Naive B cell (primary cell): ENCODE measurements around the gene CFAP73. TPM values are rescaled to one million over a fixed set of nuclear protein-coding genes. Genes with fewer than 3 reads are reported as not detected.

Source experiments
- ATAC-seq, 2 donors: fragments of 150-1000 bp; cut with Tn5 transposase; 2 replicates each; pipeline ENCODE4 v1.10.0; 2021; ENCODE audit warnings: low read depth in 2 of 2, mild to moderate bottlenecking in 2 of 2, moderate library complexity in 2 of 2
- DNase-seq: peaks from one replicate; pipeline ENCODE4 v3.0.0; 2022
- H3K27ac Mint-ChIP-seq, 6 donors: one replicate each; pipeline ENCODE4 v1.8.0; 2020 to 2022; ENCODE audit warnings: mild to moderate bottlenecking in 6 of 6, mixed read lengths in 6 of 6, moderate library complexity in 5 of 6, inconsistent platforms in 2 of 6
- H3K27me3 Mint-ChIP-seq, 3 donors: one replicate each; pipeline ENCODE4 v1.8.0; 2021 to 2022; ENCODE audit warnings: mixed read lengths in 3 of 3, mild to moderate bottlenecking in 1 of 3
- H3K36me3 Mint-ChIP-seq, 2 donors: one replicate each; pipeline ENCODE4 v1.8.0; 2020 to 2022; ENCODE audit warnings: mixed read lengths in 2 of 2, inconsistent platforms in 1 of 2, mild to moderate bottlenecking in 1 of 2
- H3K4me1 Mint-ChIP-seq, 3 donors: one replicate each; pipeline ENCODE4 v1.8.0; 2020 to 2022; ENCODE audit warnings: mixed read lengths in 3 of 3, inconsistent platforms in 1 of 3, mild to moderate bottlenecking in 1 of 3, moderate library complexity in 1 of 3
- H3K4me3 Mint-ChIP-seq, 8 donors: one replicate each; pipeline ENCODE4 v1.8.0; 2020 to 2022; ENCODE audit warnings: mild to moderate bottlenecking in 8 of 8, mixed read lengths in 8 of 8, moderate library complexity in 8 of 8, inconsistent platforms in 2 of 8
- H3K9me3 Mint-ChIP-seq, 7 donors: one replicate each; pipeline ENCODE4 v1.8.0; 2020 to 2022; ENCODE audit warnings: mixed read lengths in 7 of 7, mild to moderate bottlenecking in 5 of 7, inconsistent platforms in 2 of 7, moderate library complexity in 1 of 7
- polyA plus RNA-seq, 6 donors: library from polyadenylated mRNA; unstranded; fragments of 300-500 nt; fragmentation: Illumina TruSeq; gene quantifications; one replicate each; pipeline ENCODE4 v1.2.3, GENCODE V29; 2021; ENCODE audit warnings: low read depth in 6 of 6

The CFAP73 gene
- polyA plus RNA-seq, 6 donors from 2014 or later: 1.2 TPM; not detected in 5

GRCh38 chr12:113184098-113184899 lies 34.8 kb downstream of the CFAP73 start:
- ATAC-seq (peak; percentile 60 to 63), DNase-seq (no peak)
- Mint-ChIP-seq H3K27ac (peak overlapping the region; percentile 95 to 99 (median 96)), H3K4me1 (peaks cover 19 to 51% (median 31%) of the 10 kb centered on the region in 3 donors), H3K9me3 (no peaks in the 10 kb centered on the region), H3K36me3 (peaks cover 0 to 4% of the 10 kb centered on the region in 2 donors), H3K27me3 (no peaks in the 10 kb centered on the region), H3K4me3 (peak overlapping the region; percentile 90 to 97 (median 96))

GRCh38 chr12:113184900-113185179 lies 35.3 kb downstream of the CFAP73 start:
- no peaks in the 10 kb centered on the region for H3K27me3 Mint-ChIP-seq
- H3K9me3 Mint-ChIP-seq: no peaks in the 10 kb centered on the region
- peaks cover 21 to 51% (median 31%) of the 10 kb centered on the region in 3 donors for H3K4me1 Mint-ChIP-seq
- H3K27ac Mint-ChIP-seq: peak overlapping the region; percentile 95 to 99 (median 96)
- peak; percentile 89 for DNase-seq
- H3K4me3 Mint-ChIP-seq: peak overlapping the region; percentile 90 to 97 (median 96)
- ATAC-seq: peak; percentile 79
- H3K36me3 Mint-ChIP-seq: peaks cover 0 to 7% of the 10 kb centered on the region in 2 donors

- no peaks in the 10 kb centered on the region for H3K9me3 Mint-ChIP-seq
- peak within 1 kb of the TSS; percentile 90 to 97 (median 96) for H3K4me3 Mint-ChIP-seq
- ATAC-seq: peak; percentile 56 to 61
- H3K27me3 Mint-ChIP-seq: no peaks in the 10 kb centered on the region
- peak; percentile 81 for DNase-seq
- peaks cover 0 to 7% of the 10 kb centered on the region in 2 donors for H3K36me3 Mint-ChIP-seq
- peaks cover 21 to 51% (median 31%) of the 10 kb centered on the region in 3 donors for H3K4me1 Mint-ChIP-seq
- peak within 1 kb of the TSS; percentile 95 to 99 (median 97) for H3K27ac Mint-ChIP-seq
Measured at GRCh38 chr12:113185180-113186032, 35.9 kb downstream of the CFAP73 start, which contains the start of the genes DDX54 and RITA1. DDX54 (minus strand) TSS chr12:113185478; CDS start chr12:113185451, 27 bp downstream. RITA1 (plus strand) TSS chr12:113185721; CDS start chr12:113186747, 1,026 bp downstream.

GRCh38 chr12:113186033-113186365 lies 36.5 kb downstream of the CFAP73 start:
- Mint-ChIP-seq H3K27me3 (no peaks in the 10 kb centered on the region), H3K36me3 (peaks cover 0 to 7% of the 10 kb centered on the region in 2 donors), H3K27ac (peak overlapping the region in 5 of 6 donors; percentile 79 to 97 (median 95)), H3K9me3 (no peaks in the 10 kb centered on the region), H3K4me1 (peaks cover 21 to 51% (median 31%) of the 10 kb centered on the region in 3 donors), H3K4me3 (peak overlapping the region; percentile 90 to 97 (median 96))
- DNase-seq (no peak), ATAC-seq (no peak)

GRCh38 chr12:113186666-113187325 lies 37.3 kb downstream of the CFAP73 start:
- Mint-ChIP-seq H3K4me3 (peak overlapping the region; percentile 90 to 97 (median 96)), H3K27me3 (no peaks in the 10 kb centered on the region), H3K27ac (peak overlapping the region; percentile 31 to 97 (median 86)), H3K36me3 (peaks cover 0 to 7% of the 10 kb centered on the region in 2 donors), H3K4me1 (peaks cover 21 to 51% (median 31%) of the 10 kb centered on the region in 3 donors), H3K9me3 (no peaks in the 10 kb centered on the region)
- DNase-seq: no peak
- no peak for ATAC-seq

GRCh38 chr12:113189361-113189760 lies 39.8 kb downstream of the CFAP73 start:
- H3K4me3 Mint-ChIP-seq: no peak overlapping the region
- H3K4me1 Mint-ChIP-seq: peaks cover 16 to 31% (median 20%) of the 10 kb centered on the region in 3 donors
- ATAC-seq: no peak
- H3K27ac Mint-ChIP-seq: peak overlapping the region in 2 of 6 donors; percentile 41 to 42
- no peak for DNase-seq
- no peaks in the 10 kb centered on the region for H3K27me3 Mint-ChIP-seq
- H3K36me3 Mint-ChIP-seq: peaks cover 0 to 7% of the 10 kb centered on the region in 2 donors
- no peaks in the 10 kb centered on the region for H3K9me3 Mint-ChIP-seq

- ATAC-seq (no peak), DNase-seq (no peak)
- Mint-ChIP-seq H3K4me1 (peaks cover 15 to 26% (median 16%) of the 10 kb centered on the region in 3 donors), H3K9me3 (no peaks in the 10 kb centered on the region), H3K4me3 (no peak overlapping the region), H3K27ac (no peak overlapping the region), H3K36me3 (peaks cover 0 to 7% of the 10 kb centered on the region in 2 donors), H3K27me3 (no peaks in the 10 kb centered on the region)
Measured at GRCh38 chr12:113190761-113191160, 41.2 kb downstream of the CFAP73 start.

GRCh38 chr12:113191227-113191626 lies 41.7 kb downstream of the CFAP73 start:
- Mint-ChIP-seq H3K36me3 (peaks cover 0 to 7% of the 10 kb centered on the region in 2 donors), H3K27ac (no peak overlapping the region), H3K4me1 (peaks cover 12 to 23% (median 14%) of the 10 kb centered on the region in 3 donors), H3K27me3 (no peaks in the 10 kb centered on the region), H3K4me3 (no peak overlapping the region), H3K9me3 (no peaks in the 10 kb centered on the region)
- DNase-seq: no peak
- ATAC-seq: no peak

- H3K9me3 Mint-ChIP-seq: no peaks in the 10 kb centered on the region
- no peaks in the 10 kb centered on the region for H3K36me3 Mint-ChIP-seq
- peaks cover 12 to 21% (median 19%) of the 10 kb centered on the region in 3 donors for H3K4me1 Mint-ChIP-seq
- H3K27ac Mint-ChIP-seq: no peak overlapping the region
- DNase-seq (no peak), ATAC-seq (no peak)
- H3K4me3 Mint-ChIP-seq: no peak overlapping the region
- H3K27me3 Mint-ChIP-seq: no peaks in the 10 kb centered on the region
Measured at GRCh38 chr12:113194971-113195391, 45.5 kb downstream of the CFAP73 start.

GRCh38 chr12:113195598-113195997 lies 46.1 kb downstream of the CFAP73 start:
- Mint-ChIP-seq H3K36me3 (no peaks in the 10 kb centered on the region), H3K27ac (peak overlapping the region in 2 of 6 donors; percentile 34 to 84), H3K27me3 (no peaks in the 10 kb centered on the region), H3K4me3 (peak overlapping the region in 1 of 8 donors; percentile 80), H3K4me1 (peaks cover 12 to 21% (median 19%) of the 10 kb centered on the region in 3 donors), H3K9me3 (no peaks in the 10 kb centered on the region)
- DNase-seq (no peak), ATAC-seq (no peak)

- peak overlapping the region in 2 of 6 donors; percentile 71 to 92 for H3K27ac Mint-ChIP-seq
- no peak overlapping the region for H3K4me3 Mint-ChIP-seq
Measured at GRCh38 chr12:113196582-113196981, 47.1 kb downstream of the CFAP73 start.

GRCh38 chr12:113196990-113197389 lies 47.5 kb downstream of the CFAP73 start:
- Mint-ChIP-seq H3K27ac (peak overlapping the region in 5 of 6 donors; percentile 18 to 92 (median 42)), H3K4me3 (peak overlapping the region in 3 of 8 donors; percentile 25 to 80 (median 35)), H3K9me3 (no peaks in the 10 kb centered on the region), H3K36me3 (no peaks in the 10 kb centered on the region), H3K4me1 (peaks cover 14 to 25% (median 21%) of the 10 kb centered on the region in 3 donors), H3K27me3 (no peaks in the 10 kb centered on the region)
- ATAC-seq (peak; percentile 95), DNase-seq (peak; percentile 66)

More at GRCh38 chr12:113196582-113196981, 47.1 kb downstream of the CFAP73 start:
- H3K36me3 Mint-ChIP-seq: no peaks in the 10 kb centered on the region
- peaks cover 12 to 25% (median 21%) of the 10 kb centered on the region in 3 donors for H3K4me1 Mint-ChIP-seq
- no peaks in the 10 kb centered on the region for H3K27me3 Mint-ChIP-seq
- no peaks in the 10 kb centered on the region for H3K9me3 Mint-ChIP-seq
- DNase-seq: no peak
- ATAC-seq: no peak
